GM19023 (cell line): ENCODE results near the gene SLBP.
"Not testable (repeated sequence)": the region's sequence is repeated elsewhere in the genome, so short reads cannot be mapped to it uniquely, and the experiment has no call there.

Experiments
- ATAC-seq: cut with Tn5 transposase; IDR thresholded peaks from one replicate; pipeline ENCODE4 v1.9.1; 2021; ENCODE audit warnings: mild to moderate bottlenecking, moderate library complexity; ENCODE audit not compliant: unreplicated experiment

The SLBP gene

GRCh38 chr4:1713003-1713851 is 1.1 kb upstream of the SLBP start:
- peak; percentile 6 for ATAC-seq

- ATAC-seq = peak; percentile 1
These were observed 426 bp downstream of the SLBP start for GRCh38 chr4:1711571-1712215.

GRCh38 chr4:1711055-1711570 is 1.0 kb downstream of the SLBP start:
- no peak for ATAC-seq

DNA sequence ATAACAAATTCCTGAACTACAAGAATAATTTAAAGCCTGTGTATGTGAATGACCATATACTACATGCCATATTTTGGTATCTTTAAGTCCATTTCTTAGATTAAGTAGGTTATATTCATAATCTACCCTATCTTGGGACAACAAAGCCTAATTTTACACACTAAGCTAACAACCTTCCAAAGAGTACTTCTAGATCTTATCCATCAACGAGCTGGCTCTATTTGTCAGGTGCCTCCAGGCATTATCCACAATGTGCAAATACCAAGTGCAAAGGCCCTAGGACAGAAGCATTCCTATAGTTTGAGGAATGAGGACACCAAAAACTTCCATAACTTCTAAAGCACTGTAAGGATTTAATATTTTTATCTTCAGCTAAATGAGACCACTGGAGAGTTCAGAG is 3.5 kb downstream of the SLBP start:
- ATAC-seq = no peak

DNA sequence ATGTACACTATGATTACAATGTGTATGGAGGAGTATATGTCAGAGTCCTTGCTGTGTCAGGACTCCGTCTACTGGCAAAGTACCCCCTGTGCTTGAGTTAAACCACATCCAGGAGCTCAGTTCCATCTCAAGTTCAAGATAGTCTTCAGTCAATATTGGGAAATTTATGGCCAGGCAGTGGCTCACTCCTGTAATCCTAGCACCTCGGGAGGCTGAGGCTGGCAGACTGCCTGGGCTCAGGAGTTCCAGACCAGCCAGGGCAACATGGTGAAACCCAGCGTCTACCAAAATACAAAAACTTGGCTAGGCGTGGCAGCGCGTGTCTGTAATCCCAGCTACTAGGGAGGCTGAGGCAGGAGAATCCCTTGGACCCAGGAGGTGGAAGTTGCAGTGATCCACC is 5.8 kb downstream of the SLBP start:
- ATAC-seq = no peak

GRCh38 chr4:1705732-1706131 is 6.4 kb downstream of the SLBP start:
- ATAC-seq = no peak

DNA sequence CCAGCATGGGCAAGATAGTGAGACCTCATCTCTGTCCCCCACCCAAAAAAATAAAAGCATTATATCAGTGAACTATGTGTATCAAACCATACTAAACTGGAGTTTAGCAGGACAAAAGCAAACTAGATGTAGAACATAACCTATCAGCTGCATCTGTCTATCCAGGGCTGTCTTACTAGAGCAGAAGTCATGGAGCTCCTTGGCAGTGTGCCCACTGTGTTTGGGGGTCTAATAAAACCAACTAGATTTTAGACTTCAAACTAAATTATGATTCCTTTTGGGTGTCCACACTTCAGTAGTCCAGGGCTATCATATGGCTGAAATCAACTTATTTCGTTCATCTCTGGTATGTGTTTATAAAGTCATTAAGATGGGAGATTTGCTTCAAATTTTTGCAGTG is 8.3 kb downstream of the SLBP start:
- no peak for ATAC-seq

GRCh38 chr4:1701671-1702070 is 10.4 kb downstream of the SLBP start:
- ATAC-seq = not testable (repeated sequence)

GRCh38 chr4:1695913-1696312 is 16.2 kb downstream of the SLBP start:
- ATAC-seq = no peak

DNA sequence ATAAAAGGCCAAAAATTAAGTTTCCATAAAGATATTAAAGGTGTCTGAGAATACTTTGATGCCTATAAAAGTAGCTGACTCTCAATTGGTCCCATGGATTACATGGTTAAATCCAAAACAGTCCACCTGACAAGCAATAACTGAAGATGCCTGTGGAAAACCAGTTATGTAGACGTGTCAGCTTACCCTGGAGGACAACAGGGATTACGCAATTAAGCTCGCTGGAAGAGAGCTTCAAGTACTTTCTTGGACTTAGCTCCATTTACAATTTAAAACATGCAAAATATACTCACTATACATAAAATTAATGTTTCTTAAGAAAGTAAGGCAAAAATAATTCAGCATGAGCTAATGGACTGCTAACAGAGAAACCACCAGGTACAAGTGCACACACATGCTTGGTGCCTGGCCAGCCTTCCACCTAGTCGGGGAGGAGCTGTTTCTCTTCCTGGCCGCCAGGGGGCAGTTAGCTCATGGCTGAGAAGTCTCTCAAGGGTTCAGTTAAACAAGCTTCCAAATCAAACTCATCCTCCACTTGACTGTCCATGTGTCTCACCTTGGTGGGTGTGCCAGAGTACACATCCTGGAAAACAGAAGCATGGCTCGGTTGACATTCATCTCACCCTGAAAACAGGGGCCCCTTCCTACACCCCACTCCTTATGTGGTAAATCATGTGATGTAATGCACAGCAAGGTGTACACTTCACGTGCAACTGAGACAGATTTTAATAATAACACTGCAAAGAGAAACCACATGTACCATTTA is 18.8 kb downstream of the SLBP start:
- ATAC-seq = peak; percentile 72

GRCh38 chr4:1691737-1692373 is 20.3 kb downstream of the SLBP start:
- ATAC-seq = no peak

- ATAC-seq = no peak
These were observed 21.4 kb downstream of the SLBP start for GRCh38 chr4:1690698-1691097.

GRCh38 chr4:1686440-1687036 is 25.6 kb downstream of the SLBP start:
- ATAC-seq = no peak

GRCh38 chr4:1685235-1686150 is 26.6 kb downstream of the SLBP start:
- no peak for ATAC-seq

DNA sequence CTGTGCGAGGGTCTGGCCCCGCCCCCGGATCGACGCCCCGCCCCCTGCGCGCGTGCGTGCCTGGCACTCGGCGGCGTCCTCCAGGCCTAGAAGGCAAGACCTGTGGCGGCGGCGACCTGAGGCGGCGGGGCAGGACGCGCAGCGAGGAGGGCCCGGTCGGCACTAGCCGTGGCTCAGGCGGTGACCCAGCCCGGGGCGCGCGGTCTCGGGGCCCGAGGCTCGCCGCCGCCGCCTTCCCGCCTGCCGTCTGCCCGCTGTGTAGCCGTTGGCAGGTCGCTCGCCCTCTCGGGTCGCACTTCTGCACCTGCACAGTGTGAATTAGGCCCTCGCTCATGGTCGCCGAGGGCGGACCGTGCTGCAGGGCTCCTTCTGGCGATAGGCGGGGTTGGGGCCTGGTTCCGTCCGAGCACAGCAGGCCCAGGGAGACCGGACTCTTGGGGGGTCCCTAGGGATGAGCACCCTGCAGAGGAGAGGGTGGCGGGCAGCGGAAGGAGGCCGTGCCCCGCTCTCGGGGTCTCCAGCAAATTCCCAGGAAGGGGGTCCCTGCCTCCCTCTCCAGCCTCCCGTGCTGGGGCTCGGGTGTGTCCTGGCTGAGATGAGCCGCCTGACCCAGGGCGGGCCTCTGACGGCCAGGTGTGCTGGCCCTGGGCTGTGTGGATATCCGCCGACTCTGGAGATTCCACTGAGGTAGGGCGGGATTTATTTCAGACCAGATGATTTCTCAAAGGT is 27.4 kb downstream of the SLBP start:
- ATAC-seq = no peak

DNA sequence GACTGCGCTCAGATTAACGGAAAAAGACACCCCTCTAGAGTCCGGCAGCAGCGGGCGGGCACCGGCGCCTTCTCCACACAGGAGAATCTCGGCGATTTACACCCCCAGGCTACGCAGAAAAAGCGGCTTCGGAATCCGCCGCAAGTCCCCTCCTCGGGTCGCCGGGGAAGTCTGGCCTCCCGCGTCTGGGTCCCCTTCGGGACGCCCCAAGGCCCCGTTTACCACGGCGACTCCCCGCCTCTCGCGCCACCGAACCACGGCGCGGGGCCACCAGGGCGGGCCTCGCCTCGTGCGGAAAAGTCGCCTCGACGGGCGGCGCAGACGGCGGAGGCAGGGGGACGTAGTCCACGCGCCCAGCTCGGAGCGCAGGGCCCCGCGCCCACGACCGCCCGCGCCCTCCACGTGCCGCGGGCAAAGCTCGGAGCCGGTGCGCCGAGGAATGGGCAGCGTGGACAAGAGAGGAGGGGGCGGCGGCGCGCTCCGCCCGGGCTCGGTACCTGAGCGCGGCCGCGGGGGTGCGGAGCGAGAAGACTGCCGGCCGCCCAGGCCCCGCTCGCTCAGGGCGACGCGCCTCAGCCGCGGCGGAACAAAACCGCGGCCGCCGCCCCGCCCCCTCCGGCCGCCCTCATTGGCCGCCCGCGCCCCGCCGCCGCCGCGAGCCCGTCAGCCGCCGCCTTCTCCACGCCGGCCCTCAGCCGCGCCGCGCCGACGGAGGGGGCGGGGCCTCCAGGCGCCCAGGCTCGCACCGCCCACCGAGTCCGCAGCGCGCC is 28.2 kb downstream of the SLBP start, which contains the start of gene FAM53A:
TSS of gene FAM53A (minus strand) at position 578 of the 770 bp plus-strand sequence. CDS start 15,572 bp downstream, outside the sequence.
- ATAC-seq = peak; percentile 91

DNA sequence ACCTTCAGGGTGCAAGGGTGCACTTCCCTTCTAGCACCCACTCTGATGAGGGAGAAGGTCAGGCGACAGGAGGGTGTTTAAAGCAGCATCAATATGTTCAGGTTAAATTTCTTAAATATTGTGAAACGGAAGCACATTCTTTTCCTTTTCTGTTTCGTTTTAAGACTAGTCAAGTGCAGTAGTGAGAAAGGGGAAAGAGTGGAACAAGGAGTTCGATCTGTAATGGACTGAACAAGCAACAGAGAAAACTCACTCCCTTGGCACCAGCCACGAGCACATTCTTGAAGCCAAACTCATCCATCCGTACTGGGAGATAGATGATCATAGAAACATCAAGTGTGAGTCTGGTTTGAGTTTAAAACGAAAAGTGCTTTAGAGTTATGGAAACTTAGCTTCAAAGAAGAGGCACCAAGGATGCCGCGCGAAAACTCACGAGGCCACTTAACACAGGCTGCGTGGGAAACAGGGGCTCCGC is 28.8 kb downstream of the SLBP start:
- no peak for ATAC-seq

DNA sequence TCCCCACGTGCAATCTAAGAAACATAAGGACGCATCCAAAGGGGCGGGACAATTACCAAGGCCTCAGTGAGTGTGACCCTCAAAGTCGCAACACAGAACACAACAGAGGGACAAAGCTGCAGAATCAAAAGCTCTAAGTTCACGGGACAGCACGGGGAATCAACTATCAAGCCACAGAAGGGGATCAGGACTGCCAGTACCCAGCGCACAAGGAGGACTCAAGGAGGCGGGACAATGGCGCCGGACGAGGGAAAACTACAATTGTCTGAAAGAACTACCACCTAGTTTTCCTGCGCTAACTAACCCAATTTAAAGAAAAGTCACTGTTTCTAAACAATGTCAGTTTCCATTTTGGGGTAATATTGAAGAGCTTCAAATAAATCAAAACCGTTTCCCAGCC is 29.3 kb downstream of the SLBP start:
- no peak for ATAC-seq
